22Rv1 (cell line): ENCODE data around the gene P4HB.

ENCODE experiments used
- ZFX ChIP-seq: fragments of 450-650 bp; IDR thresholded peaks from 2 replicates; pipeline ENCODE4 v1.6.1; 2017; ENCODE audit warnings: antibody characterized with exemption, borderline replicate concordance
- TF ChIP-seq, protein P1 (sequence below): fragments of 450-650 bp; IDR thresholded peaks from 2 replicates; pipeline ENCODE4 v1.5.1; 2017; ENCODE audit warnings: mild to moderate bottlenecking

DNA sequence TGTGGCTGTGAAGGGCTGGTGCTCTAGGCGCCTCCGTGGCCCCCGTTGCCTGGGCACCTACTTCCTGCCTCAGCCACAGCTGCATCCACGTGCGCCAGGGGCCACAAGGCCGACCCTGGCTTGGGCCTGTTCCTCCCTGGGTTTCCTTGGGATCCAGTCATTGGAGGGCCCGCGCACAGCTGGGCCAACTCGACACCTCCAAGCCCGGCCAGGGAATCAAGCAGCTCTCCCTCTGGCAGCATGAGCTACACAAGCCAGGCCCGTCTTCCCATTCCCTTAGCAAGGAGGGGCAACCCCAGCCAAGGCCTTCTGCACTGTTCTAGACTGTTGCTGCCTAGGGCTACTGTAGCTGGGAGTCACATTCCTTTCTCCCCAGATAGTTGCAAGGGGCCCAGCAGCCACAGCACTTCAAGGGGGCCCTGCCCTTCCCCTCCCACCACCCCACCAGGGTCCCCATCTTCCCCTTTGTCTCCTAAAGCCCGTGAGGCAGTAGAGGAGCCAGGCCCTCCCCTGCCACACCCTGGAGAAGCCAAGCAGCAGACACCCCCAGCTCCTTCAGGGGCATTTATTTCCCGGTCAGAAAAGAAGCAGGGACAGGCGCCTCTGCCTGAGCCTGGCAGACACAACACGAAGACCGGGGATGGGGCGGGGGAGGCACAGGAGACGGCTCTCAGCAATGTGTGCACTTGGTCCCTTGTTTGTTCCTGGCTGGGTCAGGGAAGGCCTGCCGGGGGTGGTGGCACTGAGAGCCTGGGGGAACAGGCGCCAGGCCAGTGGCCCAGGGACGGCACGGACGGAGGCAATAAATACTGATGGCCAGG is 7.0 kb upstream of the P4HB start:
- TF ChIP-seq, protein P1, sequence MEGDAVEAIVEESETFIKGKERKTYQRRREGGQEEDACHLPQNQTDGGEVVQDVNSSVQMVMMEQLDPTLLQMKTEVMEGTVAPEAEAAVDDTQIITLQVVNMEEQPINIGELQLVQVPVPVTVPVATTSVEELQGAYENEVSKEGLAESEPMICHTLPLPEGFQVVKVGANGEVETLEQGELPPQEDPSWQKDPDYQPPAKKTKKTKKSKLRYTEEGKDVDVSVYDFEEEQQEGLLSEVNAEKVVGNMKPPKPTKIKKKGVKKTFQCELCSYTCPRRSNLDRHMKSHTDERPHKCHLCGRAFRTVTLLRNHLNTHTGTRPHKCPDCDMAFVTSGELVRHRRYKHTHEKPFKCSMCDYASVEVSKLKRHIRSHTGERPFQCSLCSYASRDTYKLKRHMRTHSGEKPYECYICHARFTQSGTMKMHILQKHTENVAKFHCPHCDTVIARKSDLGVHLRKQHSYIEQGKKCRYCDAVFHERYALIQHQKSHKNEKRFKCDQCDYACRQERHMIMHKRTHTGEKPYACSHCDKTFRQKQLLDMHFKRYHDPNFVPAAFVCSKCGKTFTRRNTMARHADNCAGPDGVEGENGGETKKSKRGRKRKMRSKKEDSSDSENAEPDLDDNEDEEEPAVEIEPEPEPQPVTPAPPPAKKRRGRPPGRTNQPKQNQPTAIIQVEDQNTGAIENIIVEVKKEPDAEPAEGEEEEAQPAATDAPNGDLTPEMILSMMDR: no peak
- TF ChIP-seq ZFX: no peak
